Activated naive CD8-positive, alpha-beta T cell treated with anti-CD3 and anti-CD28 coated beads, Interleukin-2, amount 50 U/mL, for 24 hours (primary cell): Measurements from ENCODE around the gene TAS1R2.

Experiments used
- ATAC-seq: fragments of 150-1000 bp; cut with Tn5 transposase; one replicate; pipeline ENCODE4 v1.10.0; 2021
- DNase-seq: peaks from one replicate; pipeline ENCODE4 v3.0.0; 2021
- H3K27ac Mint-ChIP-seq: one replicate; pipeline ENCODE4 v1.8.0; 2021; ENCODE audit warnings: mild to moderate bottlenecking, mixed read lengths
- H3K27me3 Mint-ChIP-seq: one replicate; pipeline ENCODE4 v1.8.0; 2021; ENCODE audit warnings: mixed read lengths
- H3K36me3 Mint-ChIP-seq: one replicate; pipeline ENCODE4 v1.8.0; 2021; ENCODE audit warnings: low read depth, mixed read lengths
- H3K4me1 Mint-ChIP-seq: one replicate; pipeline ENCODE4 v1.8.0; 2021; ENCODE audit warnings: mixed read lengths
- H3K4me3 Mint-ChIP-seq: one replicate; pipeline ENCODE4 v1.8.0; 2021; ENCODE audit warnings: mild to moderate bottlenecking, moderate library complexity, mixed read lengths
- H3K9me3 Mint-ChIP-seq: one replicate; pipeline ENCODE4 v1.8.0; 2021; ENCODE audit warnings: mixed read lengths

The TAS1R2 gene

GRCh38 chr1:18859560-18859959 lies at the start of gene TAS1R2:
Gene TAS1R2, minus strand, starts transcription at chr1:18859660. Its CDS starts 0 bp downstream, at chr1:18859660.
- Mint-ChIP-seq H3K36me3 (no peaks in the 10 kb centered on the region), H3K27me3 (no peaks in the 10 kb centered on the region), H3K9me3 (no peaks in the 10 kb centered on the region), H3K27ac (no peak within 1 kb of the TSS), H3K4me1 (no peaks in the 10 kb centered on the region), H3K4me3 (no peak within 1 kb of the TSS)
- DNase-seq (no peak), ATAC-seq (no peak)

- ATAC-seq (no peak), DNase-seq (no peak)
- Mint-ChIP-seq H3K4me3 (no peak overlapping the region), H3K9me3 (peaks cover 6% of the 10 kb centered on the region), H3K4me1 (peaks cover 43% of the 10 kb centered on the region), H3K27ac (peak overlapping the region; percentile 78), H3K27me3 (no peaks in the 10 kb centered on the region), H3K36me3 (peaks cover 33% of the 10 kb centered on the region)
Measured at GRCh38 chr1:18907917-18908845, 48.7 kb upstream of the TAS1R2 start.

- no peak overlapping the region for H3K4me3 Mint-ChIP-seq
Measured at GRCh38 chr1:18907021-18907916, 47.8 kb upstream of the TAS1R2 start.

GRCh38 chr1:18903291-18903756 lies 43.9 kb upstream of the TAS1R2 start:
- Mint-ChIP-seq H3K4me1 (peaks cover 40% of the 10 kb centered on the region), H3K4me3 (peak overlapping the region; percentile 93), H3K27me3 (no peaks in the 10 kb centered on the region), H3K9me3 (no peaks in the 10 kb centered on the region), H3K36me3 (peaks cover 4% of the 10 kb centered on the region), H3K27ac (peak overlapping the region; percentile 61)
- no peak for DNase-seq
- no peak for ATAC-seq

More at GRCh38 chr1:18907021-18907916, 47.8 kb upstream of the TAS1R2 start:
- no peak for ATAC-seq
- peaks cover 42% of the 10 kb centered on the region for H3K4me1 Mint-ChIP-seq
- peaks cover 6% of the 10 kb centered on the region for H3K9me3 Mint-ChIP-seq
- DNase-seq, result peak; percentile 52
- no peaks in the 10 kb centered on the region for H3K27me3 Mint-ChIP-seq
- peak overlapping the region; percentile 78 for H3K27ac Mint-ChIP-seq
- peaks cover 33% of the 10 kb centered on the region for H3K36me3 Mint-ChIP-seq

GRCh38 chr1:18902523-18903290 lies 43.2 kb upstream of the TAS1R2 start, which contains the start of gene ALDH4A1:
Gene ALDH4A1, minus strand, starts transcription at chr1:18902555. Its CDS starts 32 bp downstream, at chr1:18902523.
- Mint-ChIP-seq H3K4me3 (peak within 1 kb of the TSS; percentile 93), H3K9me3 (no peaks in the 10 kb centered on the region), H3K4me1 (peaks cover 34% of the 10 kb centered on the region), H3K36me3 (peaks cover 2% of the 10 kb centered on the region), H3K27me3 (no peaks in the 10 kb centered on the region), H3K27ac (peak within 1 kb of the TSS; percentile 96)
- DNase-seq, result peak; percentile 90
- peak; percentile 99 for ATAC-seq

- Mint-ChIP-seq H3K4me3 (peak overlapping the region; percentile 93), H3K27ac (peak overlapping the region; percentile 96), H3K9me3 (no peaks in the 10 kb centered on the region), H3K27me3 (no peaks in the 10 kb centered on the region), H3K36me3 (no peaks in the 10 kb centered on the region), H3K4me1 (peaks cover 31% of the 10 kb centered on the region)
- DNase-seq, result no peak
- no peak for ATAC-seq
Measured at GRCh38 chr1:18901952-18902522, 42.6 kb upstream of the TAS1R2 start.

- H3K4me3 Mint-ChIP-seq, result peak overlapping the region; percentile 93
- no peaks in the 10 kb centered on the region for H3K27me3 Mint-ChIP-seq
- H3K27ac Mint-ChIP-seq, result peak overlapping the region; percentile 82
- DNase-seq (no peak), ATAC-seq (no peak)
- H3K4me1 Mint-ChIP-seq, result peaks cover 28% of the 10 kb centered on the region
- H3K9me3 Mint-ChIP-seq, result no peaks in the 10 kb centered on the region
- no peaks in the 10 kb centered on the region for H3K36me3 Mint-ChIP-seq
Measured at GRCh38 chr1:18901147-18901951, 41.9 kb upstream of the TAS1R2 start.

GRCh38 chr1:18900303-18900841 lies 40.9 kb upstream of the TAS1R2 start:
- no peak for ATAC-seq
- H3K4me1 Mint-ChIP-seq, result peaks cover 28% of the 10 kb centered on the region
- no peak overlapping the region for H3K27ac Mint-ChIP-seq

GRCh38 chr1:18899363-18900049 lies 40.0 kb upstream of the TAS1R2 start:
- no peak overlapping the region for H3K27ac Mint-ChIP-seq
- ATAC-seq, result no peak
- no peaks in the 10 kb centered on the region for H3K9me3 Mint-ChIP-seq
- no peaks in the 10 kb centered on the region for H3K27me3 Mint-ChIP-seq
- H3K4me3 Mint-ChIP-seq, result no peak overlapping the region
- H3K4me1 Mint-ChIP-seq, result peaks cover 28% of the 10 kb centered on the region
- DNase-seq, result no peak
- H3K36me3 Mint-ChIP-seq, result no peaks in the 10 kb centered on the region

More at GRCh38 chr1:18900303-18900841, 40.9 kb upstream of the TAS1R2 start:
- no peak overlapping the region for H3K4me3 Mint-ChIP-seq
- no peaks in the 10 kb centered on the region for H3K36me3 Mint-ChIP-seq
- H3K9me3 Mint-ChIP-seq, result no peaks in the 10 kb centered on the region
- DNase-seq, result no peak
- no peaks in the 10 kb centered on the region for H3K27me3 Mint-ChIP-seq

GRCh38 chr1:18898567-18898966 lies 39.1 kb upstream of the TAS1R2 start:
- Mint-ChIP-seq H3K4me3 (no peak overlapping the region), H3K36me3 (no peaks in the 10 kb centered on the region), H3K9me3 (no peaks in the 10 kb centered on the region), H3K27ac (no peak overlapping the region), H3K27me3 (no peaks in the 10 kb centered on the region), H3K4me1 (peaks cover 24% of the 10 kb centered on the region)
- no peak for DNase-seq
- ATAC-seq, result no peak

GRCh38 chr1:18895317-18895716 lies 35.9 kb upstream of the TAS1R2 start:
- Mint-ChIP-seq H3K27me3 (no peaks in the 10 kb centered on the region), H3K4me3 (no peak overlapping the region), H3K4me1 (peaks cover 3% of the 10 kb centered on the region), H3K27ac (no peak overlapping the region), H3K9me3 (no peaks in the 10 kb centered on the region), H3K36me3 (no peaks in the 10 kb centered on the region)
- DNase-seq (no peak), ATAC-seq (no peak)

GRCh38 chr1:18893120-18893519 lies 33.7 kb upstream of the TAS1R2 start:
- no peaks in the 10 kb centered on the region for H3K36me3 Mint-ChIP-seq
- H3K9me3 Mint-ChIP-seq, result no peaks in the 10 kb centered on the region
- no peak overlapping the region for H3K4me3 Mint-ChIP-seq
- H3K27ac Mint-ChIP-seq, result no peak overlapping the region
- no peak for DNase-seq
- no peaks in the 10 kb centered on the region for H3K4me1 Mint-ChIP-seq
- no peak for ATAC-seq
- H3K27me3 Mint-ChIP-seq, result no peaks in the 10 kb centered on the region
